ENCODE data around the gene PML.

PML gene

GRCh38 chr15:73972984-73973682 lies 21.4 kb upstream of the PML start (continued):
- TF ChIP-seq ZBTB10 (tag by site-specific recombination; IDR thresholded peaks at IDR 0.05) (no peak), ZNF548 (tag by site-specific recombination; IDR thresholded peaks at IDR 0.05) (no peak), ZSCAN23 (tag by site-specific recombination; IDR thresholded peaks at IDR 0.05) (no peak), KLF1 (tag by site-specific recombination; IDR thresholded peaks at IDR 0.05) (peak; percentile 28; the same call in 1 of the 2 replicates), ZNF324 (tag by site-specific recombination; IDR thresholded peaks at IDR 0.05) (0 out of 2 replicates have a peak, but pooled peaks have one; percentile 70), ZNF449 (tag by site-specific recombination; IDR thresholded peaks at IDR 0.05) (no peak), ZNF704 (tag by site-specific recombination; IDR thresholded peaks at IDR 0.05) (no peak), KLF9 (tag by site-specific recombination; IDR thresholded peaks at IDR 0.05; ENCODE audit: low read depth) (peak; percentile 58; the same call in 1 of the 2 replicates), ZNF639 (tag by site-specific recombination; IDR thresholded peaks at IDR 0.05) (no peak), ZNF521 (tag by site-specific recombination; IDR thresholded peaks at IDR 0.05) (no peak), RBAK (tag by site-specific recombination; IDR thresholded peaks at IDR 0.05) (no peak), ZNF155 (tag by site-specific recombination; IDR thresholded peaks at IDR 0.05) (no peak), ZNF19 (tag by site-specific recombination; IDR thresholded peaks at IDR 0.05; ENCODE audit: low read depth) (no peak), SP3 (tag by site-specific recombination; IDR thresholded peaks at IDR 0.05) (no peak), ZNF596 (tag by site-specific recombination; IDR thresholded peaks at IDR 0.05) (no peak), ZNF707 (tag by site-specific recombination; IDR thresholded peaks at IDR 0.05) (no peak), ZNF76 (tag by site-specific recombination; IDR thresholded peaks at IDR 0.05; ENCODE audit: borderline replicate concordance, low read depth) (no peak), PRDM6 (tag by site-specific recombination; IDR thresholded peaks at IDR 0.05) (no peak), ZBTB48 (tag by site-specific recombination; IDR thresholded peaks at IDR 0.05) (peak; percentile 52; the same call in 1 of the 2 replicates), HOXD13 (CRISPR knock-in tag; IDR thresholded peaks at IDR 0.05; ENCODE audit: borderline replicate concordance) (no peak), ZNF747 (tag by site-specific recombination; IDR thresholded peaks at IDR 0.05) (no peak), ZNF529 (tag by site-specific recombination; IDR thresholded peaks at IDR 0.05; ENCODE audit: insufficient replicate concordance) (no peak), PRDM1 (tag by site-specific recombination; IDR thresholded peaks at IDR 0.05) (no peak), ZSCAN30 (tag by site-specific recombination; IDR thresholded peaks at IDR 0.05) (peak; percentile 67), ZNF654 (tag by site-specific recombination; IDR thresholded peaks at IDR 0.05; ENCODE audit: low read depth) (peak; percentile 97), ZNF366 (tag by site-specific recombination; conservative IDR thresholded peaks at IDR 0.05) (no peak), ZNF280C (tag by site-specific recombination; IDR thresholded peaks at IDR 0.05) (no peak), ZSCAN18 (tag by site-specific recombination; IDR thresholded peaks at IDR 0.05) (no peak)
